ENCODE measurements around the gene REXO1.
A peak's percentile ranks its signal among the peaks of the same experiment; 100 is the strongest.
"Not testable (repeated sequence)": the region's sequence is repeated elsewhere in the genome, so short reads cannot be mapped to it uniquely, and the experiment has no call there.

REXO1 gene

DNA sequence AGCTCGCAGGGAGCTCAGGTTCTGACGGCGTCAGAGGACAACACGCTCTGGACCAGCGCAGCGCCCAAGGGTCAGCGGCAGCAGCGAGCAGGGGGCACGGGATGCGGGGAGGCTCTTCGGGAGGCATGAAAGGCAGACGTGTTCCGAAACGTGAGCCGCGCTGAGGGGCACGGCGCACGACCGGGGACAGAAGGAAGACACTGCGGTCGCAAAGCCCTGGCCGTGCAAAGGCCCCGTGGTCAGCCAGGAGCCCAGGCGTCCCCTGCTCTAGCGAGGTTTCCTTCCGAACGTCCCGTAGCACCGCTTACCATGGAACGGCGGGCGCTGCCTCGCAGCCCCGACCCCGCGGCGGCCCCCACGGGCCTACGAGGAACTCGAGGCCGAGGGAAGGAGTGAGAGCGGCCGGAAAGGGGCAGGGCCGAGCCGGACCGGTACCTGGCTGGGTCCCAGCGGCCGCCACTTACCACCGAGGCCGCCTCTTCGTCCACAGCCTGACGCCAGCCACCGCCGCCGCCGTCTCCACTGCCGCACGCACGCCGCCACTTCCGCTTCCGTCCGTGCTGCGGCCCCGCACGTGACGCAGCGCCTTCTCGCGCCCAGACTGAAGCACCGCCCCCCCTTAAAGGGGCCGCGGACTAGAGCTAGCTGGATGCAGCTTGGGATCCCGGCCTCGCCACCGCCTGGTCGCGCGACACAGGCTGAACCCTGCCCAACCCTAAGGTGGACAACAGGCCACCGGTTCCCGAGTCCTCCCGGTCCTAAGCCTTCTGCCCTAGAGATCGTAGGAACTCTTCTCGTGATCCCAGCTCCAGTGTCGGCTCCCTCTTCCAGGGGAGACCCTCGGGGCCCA is 27.6 kb upstream of the REXO1 start:
- peak; percentile 91 for DNase-seq

DNA sequence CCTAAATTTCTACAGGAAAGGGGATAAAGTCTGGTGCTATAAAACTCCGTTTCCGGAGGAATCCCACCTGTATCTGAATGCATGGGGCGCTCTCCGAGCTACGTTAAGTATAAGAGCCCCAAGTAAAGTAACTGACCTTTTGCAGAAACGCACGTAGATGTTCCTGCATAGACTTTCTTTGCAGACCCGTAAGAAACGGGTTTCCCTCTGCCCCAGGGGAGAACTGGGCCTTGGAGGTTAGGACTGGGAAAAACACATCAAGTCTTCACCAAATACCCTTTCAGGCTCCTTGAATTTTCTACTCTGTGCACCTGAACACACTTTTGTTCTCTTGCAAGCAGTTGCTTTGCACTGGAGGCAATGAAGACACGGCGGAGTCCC is 27.0 kb upstream of the REXO1 start:
- DNase-seq = not testable (repeated sequence)

DNA sequence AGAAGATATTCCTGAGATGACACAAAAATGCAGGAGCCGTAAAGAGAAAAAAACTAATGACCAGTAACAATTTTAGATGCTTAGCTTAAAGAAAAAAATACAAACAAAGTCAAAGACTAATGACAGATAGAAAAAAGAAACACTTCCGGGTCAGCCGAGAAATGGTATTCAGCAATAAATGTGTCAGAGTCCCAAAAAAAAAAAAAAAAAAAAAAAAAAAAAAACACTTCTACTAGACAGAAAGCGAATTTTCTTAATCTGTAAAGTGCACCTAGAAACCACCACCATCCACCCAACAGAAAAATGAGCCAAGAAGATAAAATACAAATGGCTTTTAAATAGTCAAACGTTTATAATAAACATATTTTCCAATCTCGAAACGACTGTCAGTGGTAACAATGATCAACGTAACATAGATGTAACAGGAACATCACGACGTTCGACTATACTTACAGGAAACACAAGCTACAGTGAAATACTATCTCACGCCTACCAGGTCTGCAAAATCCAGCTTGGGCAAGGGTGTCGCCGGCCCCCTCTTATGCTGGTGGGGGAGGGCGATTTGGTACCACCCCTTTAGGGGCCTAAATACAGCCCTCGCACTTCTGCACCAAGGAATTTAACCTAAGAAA is 26.4 kb upstream of the REXO1 start:
- DNase-seq = no peak

DNA sequence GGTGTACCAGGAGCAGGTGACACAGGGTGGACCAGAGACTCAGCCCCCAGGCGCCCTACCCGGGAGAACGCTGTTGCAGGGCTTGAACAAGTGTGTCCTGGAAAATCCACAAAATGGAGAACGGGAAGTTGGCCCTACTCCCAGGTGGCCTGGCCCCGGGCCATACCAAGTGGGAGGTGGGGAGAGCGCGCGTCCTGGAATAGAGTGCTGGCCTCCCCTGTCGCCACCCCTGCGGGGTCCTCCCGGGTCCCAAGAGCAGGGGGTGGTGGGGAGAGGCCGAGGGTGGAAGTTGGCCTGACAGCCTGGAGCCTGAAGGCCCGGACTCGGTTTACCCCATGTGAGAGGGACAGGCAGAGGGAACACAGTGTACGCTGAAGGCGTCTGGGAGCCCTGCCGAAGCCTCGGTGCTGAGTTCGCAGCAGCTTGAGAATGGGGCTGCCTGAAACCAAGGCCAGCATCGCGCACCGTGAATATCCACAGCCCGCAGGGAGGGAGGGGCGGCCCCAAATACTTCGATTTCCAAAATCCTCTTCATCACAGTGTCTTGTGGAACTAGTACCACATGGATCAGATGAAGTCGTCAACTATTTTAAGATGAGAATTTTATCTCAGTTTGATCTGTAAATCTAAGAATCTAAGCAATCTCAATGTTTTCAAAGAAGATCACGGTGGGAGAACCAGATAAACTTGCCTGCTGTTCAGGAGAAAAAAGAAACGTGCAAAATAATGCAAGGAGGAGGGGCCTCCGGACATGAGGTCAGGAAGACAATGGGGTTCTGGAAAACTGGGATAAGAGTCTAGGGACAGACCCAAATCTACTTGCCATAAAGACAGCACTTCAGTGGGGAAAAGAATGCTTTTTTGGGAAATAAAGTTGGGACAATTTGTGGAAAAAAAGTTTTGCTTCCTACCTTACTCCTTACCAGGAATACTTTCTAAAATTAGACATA is 25.5 kb upstream of the REXO1 start:
- DNase-seq = no peak

DNA sequence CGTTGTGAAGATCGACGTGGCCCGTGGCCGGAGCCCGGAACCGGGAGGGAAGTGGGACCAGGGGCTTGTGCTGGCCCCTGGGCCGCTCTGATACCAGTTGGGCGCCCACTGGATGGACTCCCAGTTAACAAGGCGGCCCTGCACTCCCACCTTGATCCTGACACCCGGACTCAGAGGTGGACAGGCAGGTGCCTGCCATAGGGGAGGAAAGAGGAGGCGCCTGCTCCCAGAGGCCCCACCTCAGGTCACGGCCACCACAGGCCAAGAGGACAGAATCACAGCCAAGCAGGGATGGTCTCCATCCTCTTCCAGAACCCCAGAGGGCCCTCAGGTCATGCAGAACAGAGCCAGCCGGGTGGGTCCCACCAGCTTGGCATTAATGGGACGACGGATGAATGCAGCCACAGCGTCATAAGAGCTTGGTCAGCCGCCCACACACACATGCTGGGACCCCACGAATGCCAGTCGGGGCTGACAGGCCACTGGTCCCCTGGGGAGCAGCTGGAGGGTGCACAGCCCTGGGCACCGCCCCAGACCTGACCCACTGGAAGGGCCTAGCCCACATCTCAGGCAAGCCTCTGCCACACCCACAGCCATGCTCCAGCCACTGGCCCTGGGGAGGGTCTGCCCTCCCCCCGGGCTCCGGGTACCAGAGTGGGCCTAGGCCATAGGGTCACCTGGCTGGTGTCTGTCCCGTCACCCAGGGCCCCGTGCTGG is 24.7 kb upstream of the REXO1 start:
- no peak for DNase-seq

DNA sequence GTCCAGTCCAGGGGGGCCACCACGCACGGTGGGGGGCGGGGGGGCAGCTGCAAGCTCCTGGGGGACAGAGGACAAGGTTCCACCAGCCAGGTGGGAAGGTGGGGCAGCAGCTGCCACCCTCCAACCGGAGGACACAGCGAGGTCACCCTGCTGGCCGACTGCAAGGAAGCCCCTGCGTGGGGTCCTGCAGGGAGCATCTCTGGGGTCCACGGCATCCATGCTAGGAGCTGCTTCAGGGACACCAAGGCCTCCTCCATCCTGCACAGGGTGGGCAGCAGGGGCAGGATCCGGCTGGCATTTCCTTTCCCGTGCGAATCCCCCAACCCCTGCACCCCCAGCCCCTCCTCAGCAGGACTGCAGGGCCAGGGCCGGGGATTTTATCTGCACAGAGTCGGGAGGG is 23.3 kb upstream of the REXO1 start:
- no peak for DNase-seq

DNA sequence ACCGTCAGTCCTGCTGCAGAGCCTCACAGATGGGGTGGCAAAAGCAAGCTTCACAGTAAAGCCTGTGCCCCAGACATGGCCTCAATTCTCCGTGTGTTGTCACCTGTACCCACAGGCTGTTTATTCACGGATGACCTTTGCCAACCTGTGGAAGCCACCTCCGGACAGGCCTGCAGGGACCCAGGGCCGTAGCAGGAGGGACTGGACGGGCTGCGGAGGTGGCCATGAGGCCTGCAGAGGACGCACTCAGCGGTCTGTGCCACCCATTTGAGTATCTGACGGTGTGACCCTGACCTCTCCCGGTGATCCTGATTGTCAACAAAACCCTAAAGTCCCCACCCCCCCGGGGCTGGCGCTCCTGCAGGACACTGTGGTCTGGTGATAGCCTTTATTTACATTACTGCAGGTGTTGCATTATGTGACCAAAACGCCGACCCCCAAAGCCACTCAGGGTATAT is 22.9 kb upstream of the REXO1 start:
- DNase-seq = no peak

DNA sequence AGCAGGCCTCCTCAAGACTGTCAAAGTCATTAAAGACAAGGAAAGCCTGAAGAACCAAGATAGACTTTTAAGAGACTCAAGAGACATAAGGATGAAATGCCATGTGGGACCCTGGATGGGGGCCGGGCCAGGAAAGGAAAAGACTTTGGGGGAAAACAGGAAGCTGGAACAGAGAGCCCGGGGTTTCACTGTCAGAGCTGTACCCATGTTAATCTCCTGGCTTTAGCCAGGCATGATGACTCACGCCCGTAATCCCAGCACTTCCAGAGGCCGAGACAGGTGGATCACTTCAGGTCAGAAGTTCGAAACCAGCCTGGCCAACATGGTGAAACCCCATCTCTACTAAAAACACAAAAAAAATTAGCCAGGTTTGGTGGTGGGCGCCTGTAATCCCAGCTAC is 20.7 kb upstream of the REXO1 start:
- DNase-seq = no peak

DNA sequence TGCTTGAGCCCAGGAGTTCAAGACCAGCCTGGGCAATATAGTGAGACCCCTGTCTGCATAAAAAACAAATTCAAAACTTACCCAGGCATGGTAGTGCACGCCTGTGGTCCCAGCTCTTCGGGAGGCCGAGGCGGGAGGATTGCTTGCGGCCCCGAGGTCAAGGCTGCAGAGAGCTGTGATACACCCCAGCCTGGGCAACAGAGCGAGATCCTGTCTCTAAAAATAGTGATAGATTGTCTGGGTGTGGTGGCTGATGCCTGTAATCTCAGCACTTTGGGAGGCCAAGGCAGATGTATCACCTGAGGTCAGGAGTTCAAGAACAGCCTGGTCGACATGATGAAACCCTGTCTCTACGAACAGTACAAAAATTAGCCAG is 19.1 kb upstream of the REXO1 start:
- no peak for DNase-seq

DNA sequence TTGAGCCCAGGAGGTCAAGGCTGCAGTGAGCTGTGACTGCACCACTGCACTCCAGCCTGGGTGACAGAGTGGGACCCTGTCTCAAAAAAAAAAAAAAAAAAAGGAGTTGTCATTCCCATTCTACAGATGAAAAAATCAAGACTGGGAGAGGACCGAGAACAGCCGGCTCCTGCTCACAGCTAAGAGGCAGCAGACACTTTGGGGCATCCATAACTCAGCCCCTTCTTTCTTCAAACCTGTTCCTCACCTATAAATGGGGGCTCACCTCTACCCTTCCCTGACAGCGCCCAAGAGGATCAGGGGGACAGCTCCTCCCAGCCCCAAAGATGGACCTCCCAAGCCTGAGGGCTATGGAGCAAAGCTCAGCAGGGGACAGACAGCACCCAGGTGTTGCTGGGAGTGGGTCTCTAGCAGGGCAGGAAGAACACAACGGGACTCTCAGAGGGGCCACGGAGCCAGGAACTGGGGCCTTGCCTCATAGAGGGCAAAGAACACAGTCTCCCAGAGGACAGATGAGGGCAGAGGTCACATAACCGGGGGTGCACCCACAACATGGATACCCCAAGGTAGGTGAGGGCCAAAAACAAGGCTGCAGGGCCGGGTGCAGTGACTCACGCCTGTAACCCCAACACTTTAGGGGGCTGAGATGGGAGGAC is 18.5 kb upstream of the REXO1 start:
- no peak for DNase-seq

DNA sequence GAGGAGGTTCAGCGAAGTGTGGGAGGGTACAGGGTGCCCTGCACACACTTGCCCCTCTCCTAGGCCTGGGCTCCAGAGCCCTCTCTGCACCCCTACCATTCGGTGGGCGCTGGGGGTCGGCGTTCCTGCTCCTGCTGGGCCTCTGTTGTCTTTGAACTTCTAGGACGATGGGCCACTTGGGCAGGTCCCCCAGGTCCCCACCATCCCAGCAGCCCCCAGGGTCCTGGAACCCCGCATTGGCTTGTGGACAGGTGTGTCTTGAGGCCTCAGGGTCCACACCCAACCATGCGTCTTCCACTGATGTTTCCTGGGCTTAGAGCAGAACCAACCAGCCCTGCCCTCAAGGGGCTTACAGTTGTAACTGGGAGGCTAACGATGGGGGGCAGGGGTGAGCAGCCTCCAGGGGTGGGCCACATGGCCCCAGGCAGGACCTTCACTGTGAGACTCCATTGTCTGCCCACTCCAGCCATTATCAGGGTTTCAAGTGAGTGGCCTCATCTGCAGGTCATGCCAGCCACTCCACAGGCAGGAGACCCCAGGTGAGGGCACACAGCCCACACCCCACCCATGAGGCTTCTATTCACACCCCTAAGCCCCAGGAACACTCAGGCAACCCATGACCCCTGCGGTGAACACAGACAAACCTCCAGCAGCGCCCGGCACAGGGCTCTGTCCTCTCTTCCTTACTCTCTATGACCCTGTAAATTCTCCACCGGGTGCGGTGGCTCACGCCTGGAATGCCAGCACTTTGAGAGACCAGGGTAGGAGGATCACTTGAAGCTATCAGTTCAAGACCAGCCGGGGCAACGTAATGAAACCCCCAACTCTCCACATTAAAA is 17.1 kb upstream of the REXO1 start:
- DNase-seq = no peak

DNA sequence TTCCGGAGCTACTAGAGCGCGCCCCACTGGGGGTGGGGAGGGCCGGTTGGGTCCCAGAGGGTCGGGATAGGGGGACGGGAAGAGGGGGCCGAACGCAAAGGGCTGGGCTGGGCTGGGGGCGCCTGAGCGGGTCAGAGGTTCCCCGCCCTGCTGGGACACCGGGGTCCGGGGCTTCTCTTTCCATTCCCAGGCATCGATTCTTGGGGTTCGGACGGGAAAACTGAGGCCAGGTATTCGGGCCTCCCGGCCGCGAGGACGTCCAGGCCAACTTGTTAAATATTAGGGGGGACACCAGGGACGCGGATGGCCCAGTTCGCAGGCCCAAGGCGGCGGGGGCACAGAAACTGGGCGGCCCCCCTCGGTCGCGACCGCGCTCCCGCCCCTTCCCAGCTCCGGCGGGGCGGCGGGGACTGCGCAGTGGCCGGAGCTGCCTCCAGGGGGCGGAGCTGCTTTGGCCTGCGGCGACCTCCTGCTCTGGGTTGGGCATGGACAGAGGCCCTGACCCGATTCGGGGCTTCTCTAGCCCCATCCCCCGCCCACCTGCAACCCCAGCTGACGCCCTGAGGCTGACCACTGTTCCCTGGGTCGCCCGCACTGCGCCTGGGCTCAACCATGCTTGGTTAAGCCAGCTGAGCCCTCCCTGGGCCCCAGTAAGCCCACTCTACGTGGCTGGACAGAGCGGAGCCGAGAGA is 16.3 kb upstream of the REXO1 start:
- DNase-seq = peak; percentile 82

DNA sequence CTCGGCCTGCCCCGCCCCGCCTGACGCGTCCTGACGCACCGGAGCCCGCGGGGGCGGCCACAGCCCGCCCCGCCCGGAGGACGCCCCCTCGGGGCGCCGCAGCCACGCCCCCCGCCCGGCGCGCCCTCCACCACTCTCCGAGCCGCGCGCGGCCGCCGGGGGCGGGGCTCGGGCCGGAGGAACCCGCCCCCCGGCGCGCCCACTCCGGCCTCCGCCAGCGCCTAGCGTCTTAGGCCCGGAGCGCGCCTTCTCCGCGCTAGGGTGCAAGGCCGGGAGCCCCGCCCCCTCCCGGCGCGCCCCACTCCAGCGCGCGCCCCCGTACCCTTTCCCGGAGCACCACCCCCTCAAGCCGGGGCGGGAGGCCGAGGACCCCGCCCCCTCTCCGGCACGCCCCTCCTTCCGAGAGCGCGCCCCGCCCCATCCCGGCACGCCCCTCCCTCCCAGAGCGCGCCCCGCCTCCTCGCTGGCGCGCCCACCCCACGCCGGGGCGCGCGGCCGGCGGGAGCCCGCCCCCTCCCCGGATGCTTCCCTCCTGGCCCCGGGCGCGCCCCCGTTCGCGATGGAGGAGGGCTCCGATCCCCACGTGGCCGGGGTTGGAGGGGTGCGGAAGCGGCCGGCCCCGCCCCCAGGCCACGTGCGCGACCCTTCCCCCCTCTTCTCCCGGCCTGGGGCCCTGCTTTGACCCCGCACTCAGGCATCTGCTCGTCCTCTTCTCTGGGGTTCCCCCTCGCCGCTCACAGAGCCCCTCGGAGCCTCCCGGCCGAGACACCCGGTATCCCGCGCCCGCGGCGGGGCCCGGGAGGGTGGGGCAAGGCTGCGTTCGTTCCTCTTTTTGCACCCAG is 15.6 kb upstream of the REXO1 start:
- peak; percentile 84 for DNase-seq

DNA sequence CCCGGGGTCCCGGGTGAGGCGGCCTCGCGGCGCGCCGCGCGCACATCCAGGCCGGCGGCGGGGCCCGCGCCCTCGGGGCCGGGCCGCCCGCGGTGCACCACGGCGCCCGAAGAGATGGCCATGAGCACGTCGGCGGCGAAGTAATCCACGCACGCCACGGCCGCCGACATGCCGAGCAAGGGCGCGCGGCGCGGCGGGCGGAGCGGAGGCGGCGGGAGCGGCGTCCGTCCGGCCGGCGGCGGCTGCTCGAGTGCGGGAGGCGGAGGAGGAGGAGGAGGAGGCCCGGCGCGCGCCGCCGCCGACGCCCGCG is 15.0 kb upstream of the REXO1 start, which contains the start of gene KLF16:
Gene KLF16 (minus strand): TSS at position 252 of the 310 bp plus-strand sequence. CDS start 82 bp downstream, at position 170.
- DNase-seq = no peak

DNA sequence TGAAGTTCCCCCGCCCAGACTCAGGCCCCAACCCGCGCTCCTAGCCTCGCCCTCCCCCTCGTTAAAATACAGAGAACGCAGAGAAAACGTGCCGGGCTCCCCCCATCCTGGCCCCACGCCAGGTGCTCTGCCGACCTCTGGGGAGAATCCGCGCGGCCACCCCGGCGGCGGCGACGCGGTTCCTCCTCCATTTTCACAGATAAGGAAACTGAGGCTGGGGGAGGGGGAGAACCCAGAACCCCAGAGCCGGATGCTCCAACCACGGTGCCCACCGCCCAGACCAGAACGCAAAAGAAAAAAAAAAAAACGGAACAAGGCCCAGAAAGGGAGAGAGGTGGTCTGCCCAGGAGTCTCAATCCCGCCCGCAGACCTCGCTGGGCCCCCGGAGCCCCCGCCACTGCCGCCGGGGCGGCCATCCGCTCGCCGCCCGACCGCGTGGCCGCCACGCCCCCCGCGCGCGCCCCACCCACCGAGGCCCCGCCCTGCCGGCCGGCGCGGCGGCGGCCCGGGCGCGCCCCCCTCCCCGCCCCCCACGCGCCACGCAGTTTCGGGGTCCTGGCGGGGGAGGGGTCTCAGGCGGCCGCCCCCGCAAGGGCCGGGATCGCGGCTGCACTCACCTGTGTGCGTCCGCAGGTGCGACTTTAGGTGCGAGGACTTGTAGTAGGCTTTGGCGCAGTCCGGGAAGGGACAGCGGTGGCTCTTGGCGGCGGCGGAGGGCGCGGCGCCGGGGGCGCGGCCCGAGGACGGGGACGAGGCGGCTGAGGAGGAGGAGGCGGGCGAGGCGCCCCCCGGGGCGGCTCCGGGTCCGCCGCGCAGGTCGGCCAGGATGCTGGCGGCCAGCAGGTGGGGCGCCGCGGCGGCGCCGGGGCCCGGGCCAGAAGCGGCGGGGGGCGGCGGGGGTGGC is 14.4 kb upstream of the REXO1 start:
- DNase-seq = peak; percentile 62

DNA sequence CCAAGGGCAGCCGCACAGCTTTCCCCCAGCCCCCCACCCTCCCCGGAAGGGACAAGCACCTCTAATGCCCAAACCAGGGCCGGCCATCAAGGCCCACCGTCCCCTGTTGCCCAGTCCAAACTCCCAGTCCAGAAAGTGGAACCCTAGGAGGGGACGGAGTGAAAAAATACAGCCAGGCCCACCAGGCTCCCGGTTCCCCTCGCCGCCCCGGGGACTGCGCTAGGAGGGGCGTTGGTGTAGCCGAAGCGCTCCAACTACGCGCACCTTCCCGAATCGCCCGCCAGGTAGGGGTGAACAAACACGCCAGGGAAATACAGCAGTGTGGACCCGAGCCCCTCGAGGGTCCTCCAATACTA is 13.8 kb upstream of the REXO1 start:
- peak; percentile 49 for DNase-seq

DNA sequence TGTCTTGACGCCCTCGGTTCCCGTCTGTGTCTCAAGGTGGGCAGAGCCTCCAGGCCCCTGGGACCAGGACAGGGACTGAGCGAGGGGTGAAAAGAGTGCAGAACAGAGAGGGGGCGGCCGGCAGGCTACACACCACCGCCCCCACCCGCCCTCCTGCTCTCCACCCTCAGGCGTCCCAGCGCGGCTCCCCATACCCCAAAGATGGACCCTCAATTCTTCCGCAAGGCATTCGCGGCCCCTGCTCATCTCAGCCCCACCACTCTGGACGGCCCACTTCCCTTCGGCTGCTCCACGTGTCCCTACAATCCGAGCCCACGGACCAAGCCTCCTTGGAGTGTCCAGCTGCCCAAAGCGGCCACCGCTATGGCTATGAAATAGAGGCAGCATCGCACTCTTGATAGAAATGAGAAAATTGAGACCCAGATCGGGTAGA is 13.3 kb upstream of the REXO1 start:
- peak; percentile 57 for DNase-seq

All from right kidney (tissue), 1 donor.